ENCODE data around the gene CACNA2D3.

CACNA2D3 gene

DNA sequence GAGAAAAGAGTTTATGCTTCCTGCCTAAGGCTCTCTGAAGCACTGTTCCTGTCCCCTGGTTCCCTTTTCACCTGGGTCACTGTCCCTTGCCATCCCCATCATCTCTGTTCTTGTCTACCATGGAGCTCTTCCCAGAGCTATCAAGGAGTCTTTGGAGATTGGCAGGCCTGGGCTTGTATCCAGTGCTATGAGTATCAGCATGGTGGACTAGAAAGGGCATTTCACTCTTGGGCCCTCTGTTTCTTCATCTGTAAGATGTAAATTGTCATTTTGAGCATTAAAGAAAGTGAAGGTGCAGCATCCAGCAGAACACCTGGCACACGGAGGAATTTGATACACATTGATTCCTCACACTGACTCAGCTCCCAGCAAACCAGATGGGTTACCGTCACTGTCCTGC lies 388.2 kb downstream of the CACNA2D3 start:
- H3K9me2 ChIP-seq (replicated peaks; ENCODE audit: insufficient read depth, low read length) = no peaks in the 10 kb centered on the region
- no peaks in the 10 kb centered on the region for H3K36me3 ChIP-seq (replicated peaks; ENCODE audit: insufficient read depth, low read length)
- H3K79me2 ChIP-seq (ENCODE audit: low read length) = no peaks in the 10 kb centered on the region
- no peaks in the 10 kb centered on the region for H3K9me3 ChIP-seq (replicated peaks; ENCODE audit: insufficient read depth, low read length)
- no peak for DNase-seq
- no peaks in the 10 kb centered on the region for H3K27me3 ChIP-seq (replicated peaks; ENCODE audit: insufficient read depth, low read length)
- no peak overlapping the region for H3K9ac ChIP-seq (ENCODE audit: low read length)
- H3K27ac ChIP-seq (ENCODE audit: low read length) = no peak overlapping the region
- no peak overlapping the region for H3K4me3 ChIP-seq (ENCODE audit: low read length)
- H2AFZ ChIP-seq (ENCODE audit: low read length) = no peak overlapping the region
- H3K4me1 ChIP-seq (ENCODE audit: low read length) = no peaks in the 10 kb centered on the region
- no peaks in the 10 kb centered on the region for H4K20me1 ChIP-seq (ENCODE audit: insufficient read depth, low read length)
- no peak overlapping the region for H3K4me2 ChIP-seq (ENCODE audit: low read depth, low read length)
- no peak for TF ChIP-seq EZH2 (optimal IDR thresholded peaks at IDR 0.05; ENCODE audit: low read depth, low read length)
- TF ChIP-seq EZH2phosphoT487 (IDR thresholded peaks at IDR 0.05; ENCODE audit: low read length) = no peak
- TF ChIP-seq, protein P1, sequence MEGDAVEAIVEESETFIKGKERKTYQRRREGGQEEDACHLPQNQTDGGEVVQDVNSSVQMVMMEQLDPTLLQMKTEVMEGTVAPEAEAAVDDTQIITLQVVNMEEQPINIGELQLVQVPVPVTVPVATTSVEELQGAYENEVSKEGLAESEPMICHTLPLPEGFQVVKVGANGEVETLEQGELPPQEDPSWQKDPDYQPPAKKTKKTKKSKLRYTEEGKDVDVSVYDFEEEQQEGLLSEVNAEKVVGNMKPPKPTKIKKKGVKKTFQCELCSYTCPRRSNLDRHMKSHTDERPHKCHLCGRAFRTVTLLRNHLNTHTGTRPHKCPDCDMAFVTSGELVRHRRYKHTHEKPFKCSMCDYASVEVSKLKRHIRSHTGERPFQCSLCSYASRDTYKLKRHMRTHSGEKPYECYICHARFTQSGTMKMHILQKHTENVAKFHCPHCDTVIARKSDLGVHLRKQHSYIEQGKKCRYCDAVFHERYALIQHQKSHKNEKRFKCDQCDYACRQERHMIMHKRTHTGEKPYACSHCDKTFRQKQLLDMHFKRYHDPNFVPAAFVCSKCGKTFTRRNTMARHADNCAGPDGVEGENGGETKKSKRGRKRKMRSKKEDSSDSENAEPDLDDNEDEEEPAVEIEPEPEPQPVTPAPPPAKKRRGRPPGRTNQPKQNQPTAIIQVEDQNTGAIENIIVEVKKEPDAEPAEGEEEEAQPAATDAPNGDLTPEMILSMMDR (IDR thresholded peaks at IDR 0.05; ENCODE audit: low read length) = no peak
- no peaks in the 10 kb centered on the region for H3F3A ChIP-seq (ENCODE audit: insufficient read depth, low read length)

DNA sequence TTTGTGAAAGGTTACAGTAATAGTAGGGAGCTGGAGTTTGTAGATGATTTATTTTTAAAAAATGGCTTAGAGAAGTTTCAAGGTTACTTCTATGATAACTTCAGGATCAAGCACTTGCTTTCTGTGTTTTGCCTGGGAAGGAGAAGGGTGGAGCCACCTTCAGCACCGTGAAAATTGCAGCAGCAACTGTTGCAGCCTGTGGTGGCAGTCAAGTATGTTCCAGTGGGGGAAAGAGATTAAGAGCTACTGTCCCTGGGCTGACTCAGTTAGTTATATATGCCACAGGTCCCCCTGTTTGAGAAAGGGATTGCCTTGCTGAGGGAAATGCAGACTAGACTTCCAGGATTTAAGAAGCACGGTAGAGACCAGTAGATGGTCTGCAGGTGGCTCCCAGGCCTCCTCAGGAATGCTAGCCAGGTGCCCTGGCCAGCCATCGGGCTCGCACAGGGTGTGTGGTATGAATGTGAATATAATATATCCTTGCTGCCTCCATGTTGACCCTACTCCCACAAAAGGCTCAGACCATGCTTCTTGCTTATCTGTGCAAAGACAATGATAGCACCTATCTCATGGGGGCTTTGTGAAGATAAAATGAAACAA lies 389.5 kb downstream of the CACNA2D3 start:
- Histone ChIP-seq H3F3A (ENCODE audit: insufficient read depth, low read length) (no peaks in the 10 kb centered on the region), H3K79me2 (ENCODE audit: low read length) (no peaks in the 10 kb centered on the region), H3K4me1 (ENCODE audit: low read length) (no peaks in the 10 kb centered on the region), H3K27me3 (replicated peaks; ENCODE audit: insufficient read depth, low read length) (no peaks in the 10 kb centered on the region), H2AFZ (ENCODE audit: low read length) (no peak overlapping the region), H3K4me2 (ENCODE audit: low read depth, low read length) (no peak overlapping the region), H3K9me2 (replicated peaks; ENCODE audit: insufficient read depth, low read length) (no peaks in the 10 kb centered on the region), H3K4me3 (ENCODE audit: low read length) (no peak overlapping the region), H3K9me3 (replicated peaks; ENCODE audit: insufficient read depth, low read length) (no peaks in the 10 kb centered on the region), H4K20me1 (ENCODE audit: insufficient read depth, low read length) (no peaks in the 10 kb centered on the region), H3K9ac (ENCODE audit: low read length) (no peak overlapping the region), H3K36me3 (replicated peaks; ENCODE audit: insufficient read depth, low read length) (no peaks in the 10 kb centered on the region), H3K27ac (ENCODE audit: low read length) (no peak overlapping the region)
- no peak for TF ChIP-seq EZH2phosphoT487 (IDR thresholded peaks at IDR 0.05; ENCODE audit: low read length)
- no peak for TF ChIP-seq EZH2 (optimal IDR thresholded peaks at IDR 0.05; ENCODE audit: low read depth, low read length)
- TF ChIP-seq, protein P1 (IDR thresholded peaks at IDR 0.05; ENCODE audit: low read length) = no peak
- no peak for DNase-seq

DNA sequence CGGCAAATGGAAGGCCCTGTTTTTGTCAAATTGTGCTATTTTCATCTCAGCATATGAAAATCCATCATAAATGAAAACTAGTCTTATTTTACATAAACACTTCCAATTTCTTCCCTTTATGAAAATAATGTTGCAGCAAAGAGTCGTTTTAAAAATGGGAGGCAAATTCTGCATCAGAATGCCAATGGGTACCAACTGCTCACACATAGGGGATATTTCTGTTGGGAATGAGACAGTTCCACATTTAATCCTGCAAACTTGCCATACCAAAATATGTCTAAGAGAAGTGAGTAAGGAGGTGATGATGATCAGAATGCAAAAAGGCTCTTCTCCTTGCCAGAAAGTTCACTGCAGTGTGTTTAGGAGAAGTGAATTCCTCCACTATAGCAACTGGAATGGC lies 391.7 kb downstream of the CACNA2D3 start:
- Histone ChIP-seq H3K4me2 (ENCODE audit: low read depth, low read length) (no peak overlapping the region), H3K9me2 (replicated peaks; ENCODE audit: insufficient read depth, low read length) (no peaks in the 10 kb centered on the region)

More for the DNA sequence above, 391.7 kb downstream of the CACNA2D3 start:
- H4K20me1 ChIP-seq (ENCODE audit: insufficient read depth, low read length) = no peaks in the 10 kb centered on the region
- no peak overlapping the region for H3K27ac ChIP-seq (ENCODE audit: low read length)
- H3F3A ChIP-seq (ENCODE audit: insufficient read depth, low read length) = no peaks in the 10 kb centered on the region
- H3K79me2 ChIP-seq (ENCODE audit: low read length) = no peaks in the 10 kb centered on the region
- DNase-seq = no peak
- no peak overlapping the region for H3K4me3 ChIP-seq (ENCODE audit: low read length)
- H3K9me3 ChIP-seq (replicated peaks; ENCODE audit: insufficient read depth, low read length) = no peaks in the 10 kb centered on the region
- TF ChIP-seq EZH2phosphoT487 (IDR thresholded peaks at IDR 0.05; ENCODE audit: low read length) (no peak), EZH2 (optimal IDR thresholded peaks at IDR 0.05; ENCODE audit: low read depth, low read length) (no peak)
- TF ChIP-seq, protein P1 (IDR thresholded peaks at IDR 0.05; ENCODE audit: low read length) = no peak
- H3K36me3 ChIP-seq (replicated peaks; ENCODE audit: insufficient read depth, low read length) = no peaks in the 10 kb centered on the region
- no peak overlapping the region for H3K9ac ChIP-seq (ENCODE audit: low read length)
- H3K27me3 ChIP-seq (replicated peaks; ENCODE audit: insufficient read depth, low read length) = no peaks in the 10 kb centered on the region
- no peak overlapping the region for H2AFZ ChIP-seq (ENCODE audit: low read length)
- H3K4me1 ChIP-seq (ENCODE audit: low read length) = no peaks in the 10 kb centered on the region
